Stimulated activated CD8-positive, alpha-beta memory T cell treated with anti-CD3 and anti-CD28 coated beads, Interleukin-15, amount 100 ng/mL, for 24 hours (primary cell): ENCODE results near the gene CNTN2.
A peak's percentile ranks its signal among the peaks of the same experiment; 100 is the strongest.

Source experiments
- DNase-seq: peaks from one replicate; pipeline ENCODE4 v3.0.0-alpha.2; 2020; ENCODE audit warnings: low read depth

Gene CNTN2

DNA sequence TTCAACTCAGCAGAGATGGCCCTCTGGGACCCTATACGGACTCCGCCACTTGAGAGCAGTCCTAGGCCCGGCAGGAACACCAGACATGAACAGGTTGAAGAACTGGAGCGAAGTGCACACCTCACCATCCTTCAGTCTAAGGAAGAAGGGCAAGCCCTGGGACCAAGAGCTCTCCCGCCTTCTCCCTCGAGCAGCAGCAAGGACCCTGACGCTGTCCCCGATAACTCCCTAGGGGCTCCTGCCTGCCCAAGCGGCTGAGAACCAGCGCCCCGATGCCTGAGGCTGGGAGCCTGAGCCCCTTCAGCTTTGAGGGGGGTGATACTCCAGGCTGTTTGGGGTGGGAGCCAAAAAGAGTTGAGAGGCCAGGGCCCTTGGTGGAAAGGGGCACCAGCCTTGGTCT, 31.1 kb downstream of the CNTN2 start:
- no peak for DNase-seq

DNA sequence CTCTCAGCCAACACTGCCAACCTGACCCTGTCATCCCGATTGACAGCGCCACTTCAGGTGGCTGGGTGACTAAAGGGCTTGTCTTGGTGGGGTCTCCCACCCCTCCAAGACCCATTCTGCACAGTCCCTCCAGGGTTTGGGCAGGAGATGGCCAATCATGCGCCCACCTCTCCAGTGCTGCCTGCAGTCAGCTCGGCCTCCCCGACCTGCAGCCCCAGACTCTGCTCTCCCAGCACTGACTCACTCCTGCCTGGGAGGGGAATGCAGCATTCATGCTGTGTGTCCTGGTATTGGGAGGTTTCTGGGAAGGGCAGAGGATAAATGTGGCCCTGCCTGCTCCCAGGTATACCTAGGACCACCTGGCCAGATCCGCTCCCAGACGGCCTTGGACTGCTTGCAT, 31.5 kb downstream of the CNTN2 start:
- no peak for DNase-seq

DNA sequence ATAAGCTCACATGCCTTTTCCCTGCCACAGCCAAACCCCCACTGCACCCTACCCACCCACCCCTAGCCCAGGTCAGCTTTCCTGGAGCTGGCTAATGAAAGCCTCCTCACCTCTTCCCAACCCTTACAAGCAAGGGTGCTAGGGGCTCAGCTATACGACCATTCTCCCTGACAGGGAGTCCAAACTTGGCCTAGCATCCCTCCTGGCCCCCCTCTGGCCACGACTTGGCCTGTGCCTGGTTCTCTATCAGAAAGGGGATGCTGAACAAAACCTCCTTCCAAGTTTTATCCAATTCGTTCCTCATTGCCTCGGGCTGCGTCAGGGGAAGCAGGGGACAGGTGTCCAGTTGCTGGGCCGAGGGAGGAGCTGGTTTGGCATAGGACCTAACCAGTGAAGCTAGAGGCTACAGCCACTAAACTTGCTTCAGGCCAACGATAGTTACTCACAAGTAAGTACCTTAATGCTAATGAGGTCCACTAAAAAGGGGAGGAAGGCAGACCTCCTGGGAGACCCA, 32.7 kb downstream of the CNTN2 start:
- DNase-seq, result no peak

DNA sequence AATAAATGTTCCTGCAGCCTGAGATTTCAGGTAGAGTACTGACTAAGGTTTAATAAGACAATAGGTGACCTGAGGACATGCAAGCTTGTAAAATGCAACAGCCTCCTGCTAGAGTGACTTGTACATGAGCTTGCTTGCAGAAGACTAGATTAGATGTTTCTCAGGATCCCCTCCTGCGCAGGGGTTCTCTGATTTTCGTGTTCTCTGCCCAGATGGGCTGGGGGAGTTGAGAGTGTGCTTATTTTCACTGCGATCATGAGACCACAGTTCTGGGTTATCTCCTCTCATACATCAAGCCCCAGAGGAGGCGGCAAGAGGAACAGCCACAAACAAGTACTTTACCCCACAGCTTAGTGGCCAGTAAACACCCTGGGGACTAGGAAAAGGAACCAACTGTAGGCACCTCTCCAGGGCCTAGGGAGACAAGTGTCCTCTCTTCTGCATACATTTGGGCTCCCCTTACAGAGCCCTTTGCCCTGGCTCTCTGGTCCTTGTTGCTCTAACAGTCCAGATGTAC, 33.3 kb downstream of the CNTN2 start:
- no peak for DNase-seq

DNA sequence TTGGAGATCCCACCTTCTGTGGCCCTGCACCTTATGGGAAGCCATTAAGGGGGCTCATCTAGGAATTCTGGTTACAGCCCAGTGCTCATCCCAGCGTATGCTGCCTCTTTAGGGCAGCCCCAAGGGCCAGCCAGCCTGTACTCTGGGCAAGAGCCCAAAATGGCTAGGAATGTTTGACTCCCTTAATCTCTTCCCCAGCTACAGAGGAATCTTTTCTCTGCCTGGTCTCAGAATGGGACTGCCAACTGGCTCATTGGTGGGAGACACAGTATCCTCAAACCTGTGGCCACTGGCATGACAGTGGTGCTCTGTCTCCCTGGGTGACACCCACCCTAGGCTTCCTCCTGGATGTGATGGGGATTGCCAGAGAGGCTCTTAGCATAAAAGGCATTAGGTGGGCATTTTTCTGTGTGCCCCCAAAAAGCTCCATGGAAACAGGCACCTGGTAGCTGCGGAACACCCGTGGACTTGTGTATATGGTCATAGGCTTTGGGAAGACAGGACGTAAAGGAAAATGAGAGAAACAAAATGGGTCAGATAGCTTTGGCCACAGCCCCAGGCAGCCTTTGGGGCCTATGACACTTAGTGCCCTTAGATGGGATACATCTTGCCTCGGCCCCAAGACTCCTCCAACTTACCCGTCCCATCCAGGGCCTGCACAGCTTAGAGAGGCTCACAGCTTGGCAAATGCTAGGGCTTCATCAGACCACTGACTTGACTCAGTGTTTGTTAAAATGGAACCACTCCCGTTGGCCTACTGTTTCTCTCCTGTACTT, 34.3 kb downstream of the CNTN2 start:
- DNase-seq, result no peak

DNA sequence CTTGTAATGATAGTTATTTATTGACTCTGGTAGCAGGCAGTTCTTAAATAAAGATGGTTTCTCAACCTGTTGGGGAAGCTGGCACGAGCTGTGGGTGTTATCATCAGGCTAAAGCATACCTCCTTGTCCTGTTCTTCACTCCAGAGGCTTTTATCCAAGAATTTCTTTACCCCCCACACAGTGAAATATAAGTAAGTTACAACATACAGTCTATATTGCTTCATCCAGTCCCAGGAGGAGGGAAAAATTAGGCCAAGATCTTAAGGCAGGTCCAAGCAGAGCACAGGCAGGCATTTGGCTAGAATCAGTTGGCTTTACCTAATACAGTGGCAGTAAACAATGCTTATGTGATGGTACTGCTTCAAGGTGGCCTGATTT, 34.9 kb downstream of the CNTN2 start:
- no peak for DNase-seq

DNA sequence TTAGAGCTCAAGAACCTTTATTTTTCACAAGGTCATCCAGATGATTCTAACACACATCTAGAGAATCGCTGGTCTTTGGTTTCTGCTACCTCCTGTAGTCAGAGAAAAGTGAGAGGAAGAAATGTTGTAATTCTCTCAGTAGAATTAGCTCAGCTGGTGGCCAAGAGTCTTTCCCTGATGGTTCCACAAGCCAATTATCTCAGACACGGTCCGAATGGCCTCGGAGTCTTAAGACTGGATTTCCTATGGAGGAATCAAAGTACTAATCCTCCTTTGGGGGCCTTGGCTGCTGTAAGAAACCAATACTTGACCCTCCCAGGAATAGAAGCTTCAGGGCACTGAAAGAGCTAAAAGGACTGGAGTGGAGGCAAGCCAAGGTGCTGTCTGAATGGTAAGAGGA, 39.4 kb downstream of the CNTN2 start:
- DNase-seq, result no peak

DNA sequence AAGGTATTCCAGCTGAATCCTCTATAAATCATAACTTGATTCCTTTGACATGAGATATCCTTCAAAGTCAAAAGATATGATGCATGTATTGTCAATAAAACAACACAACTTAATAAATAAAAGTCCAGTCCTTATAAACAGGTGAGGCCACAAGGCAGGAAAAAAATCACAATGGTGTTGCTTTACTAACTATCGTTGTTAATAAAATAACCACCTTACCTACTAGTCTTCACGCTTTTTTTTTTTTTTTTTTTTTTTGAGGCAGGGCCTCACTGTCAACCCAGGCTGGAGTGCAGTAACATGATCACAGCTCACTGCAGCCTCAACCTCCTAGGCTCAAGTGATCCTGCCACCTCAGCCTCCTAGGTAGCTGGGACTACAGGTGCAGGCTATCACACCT, 41.3 kb downstream of the CNTN2 start, which contains the start of gene TMEM81:
TSS of gene TMEM81 (minus strand) at position 101 of the 400 bp plus-strand sequence. CDS start 140 bp downstream, outside the sequence.
- DNase-seq, result no peak

DNA sequence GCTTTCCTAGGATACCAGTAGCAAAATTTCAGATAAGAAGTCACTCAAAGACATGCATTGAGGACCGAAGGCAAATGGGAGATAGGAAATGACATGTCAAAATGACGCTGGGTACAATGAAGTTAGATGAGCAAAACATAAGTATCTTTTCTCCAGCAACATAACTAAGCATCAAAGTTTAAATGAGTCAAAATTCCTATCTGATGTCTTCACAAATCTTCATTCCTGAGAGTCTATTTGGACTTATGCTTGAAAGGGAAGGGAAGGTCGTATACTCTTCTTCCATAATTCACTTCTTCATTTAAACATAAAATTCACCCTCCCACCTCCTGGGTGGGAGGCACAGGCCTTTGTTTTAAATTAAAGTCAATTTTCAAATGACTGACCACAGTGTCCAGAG, 45.3 kb downstream of the CNTN2 start:
- DNase-seq, result no peak

DNA sequence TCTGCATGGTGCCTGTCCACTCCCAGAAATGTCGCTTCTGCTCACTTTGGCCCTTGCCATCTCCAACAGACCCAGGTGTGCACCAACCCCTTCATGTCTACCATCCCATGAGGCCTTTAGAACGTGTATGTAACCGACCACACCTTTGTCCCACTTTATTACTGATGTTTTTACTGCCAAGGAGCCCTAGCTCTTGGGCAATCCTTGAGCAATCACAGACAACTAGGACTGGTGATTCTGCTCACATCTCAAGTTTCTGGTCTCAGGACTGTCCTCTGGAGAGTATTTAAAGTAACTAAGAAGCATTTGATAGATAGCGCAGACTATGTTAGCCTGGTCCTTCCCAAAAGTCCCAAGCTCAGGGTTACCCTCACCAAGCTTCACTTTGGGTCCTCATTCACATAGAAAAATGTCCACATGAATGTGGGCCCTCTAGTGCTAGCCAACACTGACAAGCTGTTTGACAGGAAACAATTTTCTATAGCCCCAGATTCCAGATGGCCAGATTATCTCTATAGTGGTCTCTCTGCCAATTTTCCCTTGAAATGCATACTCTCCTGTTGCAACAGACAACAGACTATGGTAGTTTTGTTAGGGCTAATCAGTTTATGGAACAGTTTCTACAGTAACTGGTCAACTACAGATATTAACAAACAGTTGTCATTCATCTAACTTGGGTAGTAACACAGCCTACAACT, 48.2 kb downstream of the CNTN2 start:
- no peak for DNase-seq

DNA sequence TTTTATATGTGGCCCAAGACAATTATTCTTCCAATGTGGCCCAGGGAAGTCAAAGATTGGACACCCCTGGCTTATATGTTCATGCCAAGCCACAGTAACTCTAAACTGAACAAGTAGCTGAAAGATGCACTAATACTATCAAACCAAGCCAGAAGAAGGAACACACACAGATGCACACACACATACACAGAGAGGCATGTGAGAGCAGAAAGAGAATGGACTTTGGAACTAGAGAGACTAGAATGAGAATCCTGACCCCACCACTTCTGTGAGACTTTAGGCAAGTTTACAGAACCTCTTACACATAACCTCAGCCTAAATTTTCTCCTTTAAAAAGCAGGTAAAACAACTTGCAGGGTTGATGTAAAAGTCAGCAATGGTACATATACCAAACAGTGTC, 52.4 kb downstream of the CNTN2 start:
- no peak for DNase-seq

DNA sequence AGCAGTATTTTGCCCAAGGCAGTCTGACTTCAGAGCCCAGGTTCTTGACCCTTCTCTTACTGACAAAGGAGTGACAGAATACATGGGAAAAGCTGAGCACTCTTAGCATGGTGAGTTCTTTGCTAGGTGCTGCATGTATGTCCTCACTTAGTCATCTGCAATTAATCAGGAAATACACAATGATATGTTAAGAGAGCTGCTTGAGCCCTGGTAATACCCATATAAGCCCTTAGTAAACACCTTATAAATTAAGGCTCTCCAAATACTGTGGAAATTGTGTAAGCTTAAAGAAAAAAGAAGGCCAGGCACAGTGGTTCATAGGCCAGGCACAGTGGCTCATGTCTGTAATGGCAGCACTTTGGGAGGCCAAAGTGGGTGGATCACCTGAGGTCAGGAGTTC, 55.2 kb downstream of the CNTN2 start:
- DNase-seq, result no peak

DNA sequence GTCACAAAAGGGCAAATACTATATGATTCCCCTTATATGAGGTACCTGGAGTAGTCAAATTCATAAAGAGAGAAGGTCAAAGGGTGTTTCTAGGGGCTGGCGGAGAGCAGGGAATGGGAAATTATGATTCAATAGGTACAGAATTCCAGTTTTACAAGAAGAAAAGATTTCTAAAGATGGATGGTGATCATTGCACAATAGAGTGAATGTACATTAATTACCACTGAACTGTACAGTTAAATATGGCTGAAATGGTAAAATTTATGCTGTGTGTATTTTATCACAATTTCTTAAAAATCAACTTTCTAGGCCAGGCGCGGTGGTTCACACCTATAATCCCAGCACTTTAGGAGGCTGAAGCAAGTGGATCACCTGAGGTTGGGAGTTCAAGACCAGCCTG, 59.4 kb downstream of the CNTN2 start:
- no peak for DNase-seq

DNA sequence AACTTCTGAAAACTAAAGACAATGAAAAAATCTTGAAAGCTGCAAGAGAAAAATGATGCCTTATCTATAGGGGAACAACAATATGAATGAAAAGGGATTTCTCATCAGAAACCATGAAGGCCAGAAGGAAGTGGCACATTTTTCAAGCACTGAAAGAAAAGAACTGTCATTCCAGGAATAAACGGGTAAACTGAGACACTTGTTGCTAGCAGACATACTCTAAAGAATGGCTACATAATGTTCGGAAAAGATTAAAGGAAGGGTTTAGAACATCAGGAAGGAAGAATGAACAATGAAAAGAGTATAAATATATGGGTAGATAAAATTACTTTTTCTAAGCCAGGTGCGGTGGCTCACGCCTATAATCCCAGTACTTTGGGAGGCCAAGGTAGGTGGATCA, 64.3 kb downstream of the CNTN2 start:
- DNase-seq, result no peak

DNA sequence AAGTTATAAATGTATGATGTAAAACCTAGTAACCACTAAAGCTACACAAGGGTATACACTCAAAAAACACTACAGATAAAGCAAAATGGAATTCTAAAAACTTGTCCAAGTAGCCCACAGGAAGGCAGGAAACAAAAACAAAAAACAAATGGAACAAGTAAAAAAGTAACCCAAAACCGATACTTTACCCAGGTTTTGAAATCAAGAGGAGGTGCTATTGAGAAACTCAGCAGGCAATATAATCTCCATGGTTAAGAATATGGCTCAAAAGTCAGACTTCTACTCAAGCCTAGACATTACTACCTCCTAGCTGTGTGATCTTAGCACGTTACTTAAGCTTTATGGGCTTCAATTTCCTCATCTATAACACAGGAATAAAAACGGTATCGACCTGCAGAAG, 65.5 kb downstream of the CNTN2 start:
- DNase-seq, result no peak

DNA sequence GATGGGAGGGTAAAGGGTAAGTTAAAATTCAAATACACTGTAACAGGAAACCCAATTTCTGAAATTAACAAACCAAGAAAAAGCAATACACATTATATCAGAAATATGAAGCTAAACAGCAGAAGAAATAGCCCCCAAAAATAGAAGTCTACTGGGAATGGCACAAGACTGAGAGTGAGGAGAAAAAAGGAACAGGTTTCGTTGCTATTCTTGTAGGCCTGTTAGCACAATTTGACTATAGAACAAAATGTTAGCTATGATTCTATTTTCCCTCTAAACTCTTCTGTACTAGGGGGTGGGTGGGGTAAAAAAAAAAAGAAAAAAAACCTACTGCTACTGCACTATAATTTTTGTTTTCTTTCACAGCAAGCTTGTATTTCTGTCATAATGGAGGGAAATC, 66.3 kb downstream of the CNTN2 start:
- DNase-seq, result no peak

DNA sequence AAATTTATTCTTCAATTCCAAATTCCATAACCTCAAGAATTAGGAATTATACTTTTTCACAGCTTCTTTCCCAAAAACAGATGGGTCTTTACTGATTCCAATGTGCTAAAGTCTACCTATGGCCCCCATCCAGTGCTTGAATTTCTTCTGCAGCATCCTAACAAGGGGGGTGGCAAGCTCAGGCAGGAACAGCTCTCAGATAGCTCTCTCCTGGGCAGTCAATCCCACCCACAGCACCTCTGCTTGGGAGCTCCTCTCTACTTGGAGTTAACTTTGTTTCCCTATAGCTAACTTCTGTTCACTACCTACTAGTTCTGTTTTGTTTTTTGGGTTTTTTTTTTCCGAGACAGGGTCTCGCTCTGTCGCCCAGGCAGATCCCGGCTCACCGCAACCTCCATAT, 66.7 kb downstream of the CNTN2 start:
- no peak for DNase-seq

DNA sequence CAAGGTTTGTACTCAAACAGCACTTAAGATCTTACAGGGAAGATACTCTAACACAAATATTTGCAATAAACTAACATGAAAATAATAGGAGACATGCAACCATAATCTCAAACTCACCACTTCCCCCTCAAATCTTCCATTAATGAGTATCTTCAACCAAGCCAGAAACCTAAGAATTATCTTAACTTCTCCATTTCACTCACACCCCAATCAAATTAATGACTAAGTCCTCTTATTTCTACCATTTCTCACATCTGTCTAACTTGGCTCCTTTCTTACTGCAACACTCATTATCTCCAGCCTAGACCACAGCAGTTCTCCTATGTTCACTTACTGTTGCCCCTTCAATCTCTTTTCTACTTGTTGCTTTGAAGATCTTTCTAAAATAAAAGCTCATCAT, 68.3 kb downstream of the CNTN2 start:
- DNase-seq, result no peak

DNA sequence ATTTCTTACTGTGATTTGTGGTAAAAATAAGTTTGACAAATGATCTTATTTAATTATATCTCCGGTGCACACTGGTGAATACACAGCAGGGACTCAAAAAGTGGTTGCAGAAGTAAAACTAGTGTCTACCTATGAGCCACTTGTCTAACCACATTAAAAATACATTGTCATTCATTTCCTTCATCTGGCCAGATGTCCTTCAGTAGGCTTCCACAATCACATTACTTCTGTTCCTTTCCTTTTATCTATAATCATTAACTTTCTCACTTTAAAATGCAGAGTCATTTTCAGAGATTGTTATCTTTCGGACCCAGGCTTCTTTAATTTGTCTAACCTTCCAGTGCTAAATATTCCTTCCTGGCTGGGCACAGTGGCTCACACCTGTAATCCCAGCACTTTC, 75.7 kb downstream of the CNTN2 start:
- no peak for DNase-seq

DNA sequence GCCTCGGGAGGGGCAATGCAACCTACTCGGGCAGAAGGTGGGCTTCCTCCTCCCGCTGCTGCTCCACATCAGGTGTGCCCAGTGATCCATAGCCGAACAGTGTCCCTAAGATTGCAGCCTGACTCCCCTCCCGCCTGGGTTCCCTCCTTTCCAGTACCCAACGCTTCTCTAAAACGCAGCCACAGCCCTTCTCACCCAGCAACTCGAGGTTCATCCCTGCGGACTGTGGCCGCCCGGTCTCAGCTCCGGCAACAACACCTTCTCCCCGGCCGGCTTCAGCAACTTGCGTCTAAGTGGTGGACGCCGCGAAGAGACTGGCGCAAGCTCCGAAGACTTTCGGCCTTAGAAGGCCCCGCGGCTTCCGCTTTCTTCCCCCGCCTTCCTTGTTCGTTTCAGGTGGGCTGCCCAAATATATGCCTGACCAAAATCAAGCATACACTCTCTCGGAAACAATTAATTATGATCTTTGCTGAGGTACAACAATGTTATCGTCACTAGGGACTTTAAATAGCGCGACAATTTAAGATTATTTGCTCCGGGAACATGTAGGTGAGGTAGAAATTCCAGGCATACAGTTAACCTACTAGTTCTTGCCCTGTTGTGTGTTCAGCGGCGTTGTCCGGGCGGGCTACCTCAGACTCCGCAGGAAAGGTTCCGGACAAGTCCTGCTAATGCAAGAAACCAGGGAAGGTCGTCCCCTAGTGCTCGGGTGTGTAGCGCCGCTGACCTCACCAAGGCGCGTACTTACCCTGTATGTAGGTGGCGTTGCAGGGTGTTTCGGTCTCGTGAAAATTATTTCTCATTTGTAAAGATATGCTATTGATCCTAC, 78.9 kb downstream of the CNTN2 start, which contains the start of gene RBBP5:
TSS of gene RBBP5 (minus strand) at position 319 of the 829 bp plus-strand sequence. CDS start at position 214, 105 bp downstream.
- peak; percentile 88 for DNase-seq

DNA sequence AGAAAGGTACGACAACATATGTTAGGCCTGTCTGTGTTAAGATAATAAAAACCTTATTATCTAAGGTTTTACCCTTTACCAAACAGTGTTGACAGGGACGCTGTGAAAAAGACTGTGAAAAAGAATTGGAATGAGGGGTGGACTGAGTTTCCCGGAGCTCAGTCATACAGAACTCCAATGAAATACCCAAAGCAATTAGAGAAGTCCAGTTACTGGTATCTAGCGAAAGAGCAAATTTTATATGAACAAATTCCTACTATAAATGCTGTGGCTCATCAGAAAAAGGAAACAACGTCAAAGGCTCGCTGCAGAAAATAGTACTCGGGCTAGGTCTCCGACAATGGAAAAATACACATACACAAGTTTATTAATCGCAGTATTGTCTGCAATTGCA, 79.5 kb downstream of the CNTN2 start:
- DNase-seq, result no peak

DNA sequence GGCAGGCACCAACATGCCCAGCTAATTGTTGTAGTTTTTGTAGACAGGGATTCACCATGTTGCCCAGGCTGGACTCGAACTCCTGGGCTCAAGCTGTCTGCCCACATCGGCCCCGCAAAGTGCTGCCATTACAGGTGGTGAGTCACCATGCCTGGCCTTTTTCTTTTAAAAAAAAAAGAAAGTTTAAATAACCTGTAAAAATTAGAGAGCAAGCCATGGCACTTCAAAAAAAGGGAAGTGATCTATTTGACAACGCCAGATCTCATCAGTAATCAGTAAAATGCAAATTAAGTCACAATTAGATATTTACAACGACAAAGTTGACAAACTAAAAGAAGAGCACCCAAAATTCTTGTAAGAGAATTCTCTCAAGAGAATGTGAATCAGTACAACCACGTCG, 81.7 kb downstream of the CNTN2 start:
- DNase-seq, result no peak
